ENCODE results near the gene CXorf58. TPM values are rescaled to one million over a fixed set of nuclear protein-coding genes. Genes with fewer than 3 reads are reported as not detected.
A peak's percentile ranks its signal among the peaks of the same experiment; 100 is the strongest.
"Not testable (repeated sequence)": the region's sequence is repeated elsewhere in the genome, so short reads cannot be mapped to it uniquely, and the experiment has no call there.

The CXorf58 gene
- total RNA-seq: not detected

GRCh38 chrX:23907498-23908218 lies at the start of gene CXorf58, which contains the start of gene APOO:
TSS of gene CXorf58 (plus strand) at chrX:23908006. CDS start at chrX:23910303, 2,297 bp downstream.
TSS of gene APOO (minus strand) at chrX:23907938. CDS start at chrX:23907702, 236 bp downstream.
- Histone ChIP-seq H3K4me1 (no peaks in the 10 kb centered on the region), H3K36me3 (no peaks in the 10 kb centered on the region), H3K4me3 (peak within 1 kb of the TSS; percentile 54 to 66), H3K27me3 (no peaks in the 10 kb centered on the region), H3K27ac (peak within 1 kb of the TSS; percentile 78), H3K9me3 (no peaks in the 10 kb centered on the region)
- peak; percentile 59 to 88 (median 76) for TF ChIP-seq CTCF (IDR thresholded peaks at IDR 0.05)
- intact Hi-C loops (cut with DNase I): loop anchor here (1.0 to 10.0 kb wide), 6 partner anchors 118 to 587 kb away; partner anchors contain the start of genes ACOT9, EIF2S3 and PRDX4
- peak; percentile 58 to 94 for DNase-seq (ENCODE audit: low spot score in 2 of 2)

- H3K36me3 ChIP-seq; H3K4me1 ChIP-seq; H3K27ac ChIP-seq; DNase-seq (ENCODE audit: low spot score in 2 of 2); H3K27me3 ChIP-seq; intact Hi-C loops (cut with DNase I); H3K4me3 ChIP-seq; H3K9me3 ChIP-seq: not testable (repeated sequence)
Observed at GRCh38 chrX:23859238-23859637, 48.6 kb upstream of the CXorf58 start.

GRCh38 chrX:23861215-23861896 lies 46.5 kb upstream of the CXorf58 start:
- H3K9me3 ChIP-seq: no peaks in the 10 kb centered on the region
- intact Hi-C loops (cut with DNase I): no loop called here
- no peaks in the 10 kb centered on the region for H3K4me1 ChIP-seq
- no peak for DNase-seq (ENCODE audit: low spot score in 2 of 2)
- TF ChIP-seq CTCF (IDR thresholded peaks at IDR 0.05): no peak
- no peaks in the 10 kb centered on the region for H3K36me3 ChIP-seq
- H3K27ac ChIP-seq: no peak overlapping the region
- no peak overlapping the region for H3K4me3 ChIP-seq
- no peaks in the 10 kb centered on the region for H3K27me3 ChIP-seq

GRCh38 chrX:23861952-23862351 lies 45.9 kb upstream of the CXorf58 start:
- H3K27me3 ChIP-seq; H3K4me3 ChIP-seq; H3K36me3 ChIP-seq; H3K4me1 ChIP-seq; H3K27ac ChIP-seq; intact Hi-C loops (cut with DNase I); H3K9me3 ChIP-seq: not testable (repeated sequence)
- DNase-seq (ENCODE audit: low spot score in 2 of 2): peak in 1 of 2 donors; percentile 12

GRCh38 chrX:23864742-23865326 lies 43.0 kb upstream of the CXorf58 start:
- Histone ChIP-seq H3K27me3 (no peaks in the 10 kb centered on the region), H3K36me3 (no peaks in the 10 kb centered on the region), H3K27ac (no peak overlapping the region), H3K9me3 (no peaks in the 10 kb centered on the region), H3K4me3 (no peak overlapping the region), H3K4me1 (no peaks in the 10 kb centered on the region)
- DNase-seq (ENCODE audit: low spot score in 2 of 2): peak in 1 of 2 donors; percentile 56
- no peak for TF ChIP-seq CTCF (IDR thresholded peaks at IDR 0.05)
- intact Hi-C loops (cut with DNase I): no loop called here

GRCh38 chrX:23870041-23870440 lies 37.8 kb upstream of the CXorf58 start:
- intact Hi-C loops (cut with DNase I): no loop called here
- no peak for DNase-seq (ENCODE audit: low spot score in 2 of 2)
- Histone ChIP-seq H3K4me1 (no peaks in the 10 kb centered on the region), H3K27ac (no peak overlapping the region), H3K36me3 (no peaks in the 10 kb centered on the region), H3K9me3 (no peaks in the 10 kb centered on the region), H3K4me3 (no peak overlapping the region), H3K27me3 (no peaks in the 10 kb centered on the region)
- no peak for TF ChIP-seq CTCF (IDR thresholded peaks at IDR 0.05)
